GM18867 (cell line): ENCODE data around the gene ZNF688.
A peak's percentile ranks its signal among the peaks of the same experiment; 100 is the strongest.
"Not testable (repeated sequence)": the region's sequence is repeated elsewhere in the genome, so short reads cannot be mapped to it uniquely, and the experiment has no call there.

Experiments
- ATAC-seq: cut with Tn5 transposase; IDR thresholded peaks from one replicate; pipeline ENCODE4 v1.9.1; 2021; ENCODE audit warnings: mild to moderate bottlenecking, moderate library complexity; ENCODE audit not compliant: unreplicated experiment

The ZNF688 gene

GRCh38 chr16:30557957-30558788 is 13.3 kb downstream of the ZNF688 start, which contains the start of gene ZNF764:
Gene ZNF764 (minus strand): TSS chr16:30558374. CDS start chr16:30558182, 192 bp downstream.
- ATAC-seq = peak; percentile 86

GRCh38 chr16:30557707-30557956 is 13.9 kb downstream of the ZNF688 start:
- ATAC-seq = peak; percentile 10

- ATAC-seq = no peak
Measured at GRCh38 chr16:30556125-30556473, 15.4 kb downstream of the ZNF688 start.

GRCh38 chr16:30555315-30556124 is 16.0 kb downstream of the ZNF688 start:
- no peak for ATAC-seq

- ATAC-seq = no peak
Measured at GRCh38 chr16:30554557-30555314, 16.8 kb downstream of the ZNF688 start.

- ATAC-seq = no peak
Measured at GRCh38 chr16:30553393-30553899, 18.1 kb downstream of the ZNF688 start.

- ATAC-seq = no peak
Measured at GRCh38 chr16:30552956-30553355, 18.6 kb downstream of the ZNF688 start.

- ATAC-seq = no peak
Measured at GRCh38 chr16:30551781-30552180, 19.7 kb downstream of the ZNF688 start.

GRCh38 chr16:30548416-30549253 is 22.9 kb downstream of the ZNF688 start:
- ATAC-seq = no peak

GRCh38 chr16:30546115-30546514 is 25.4 kb downstream of the ZNF688 start:
- no peak for ATAC-seq

GRCh38 chr16:30543067-30543466 is 28.4 kb downstream of the ZNF688 start:
- ATAC-seq = no peak

- no peak for ATAC-seq
Measured at GRCh38 chr16:30541502-30542329, 29.8 kb downstream of the ZNF688 start.

GRCh38 chr16:30540916-30541464 is 30.5 kb downstream of the ZNF688 start:
- ATAC-seq = not testable (repeated sequence)

GRCh38 chr16:30539986-30540526 is 31.5 kb downstream of the ZNF688 start:
- not testable (repeated sequence) for ATAC-seq

GRCh38 chr16:30539000-30539964 is 32.2 kb downstream of the ZNF688 start:
- no peak for ATAC-seq

GRCh38 chr16:30536391-30537024 is 35.0 kb downstream of the ZNF688 start:
- not testable (repeated sequence) for ATAC-seq

- ATAC-seq = no peak
Measured at GRCh38 chr16:30535777-30536190, 35.7 kb downstream of the ZNF688 start.
